Dedifferentiated amniotic fluid mesenchymal stem cell (primary cell): ENCODE measurements around the gene CYSTM1.

Experiments used
- DNase-seq: peaks from one replicate; pipeline ENCODE4 v3.0.0-alpha.2; 2016; ENCODE audit errors: extremely low spot score

CYSTM1 gene

GRCh38 chr5:140255460-140256157 lies 80.6 kb downstream of the CYSTM1 start:
- no peak for DNase-seq

DNA sequence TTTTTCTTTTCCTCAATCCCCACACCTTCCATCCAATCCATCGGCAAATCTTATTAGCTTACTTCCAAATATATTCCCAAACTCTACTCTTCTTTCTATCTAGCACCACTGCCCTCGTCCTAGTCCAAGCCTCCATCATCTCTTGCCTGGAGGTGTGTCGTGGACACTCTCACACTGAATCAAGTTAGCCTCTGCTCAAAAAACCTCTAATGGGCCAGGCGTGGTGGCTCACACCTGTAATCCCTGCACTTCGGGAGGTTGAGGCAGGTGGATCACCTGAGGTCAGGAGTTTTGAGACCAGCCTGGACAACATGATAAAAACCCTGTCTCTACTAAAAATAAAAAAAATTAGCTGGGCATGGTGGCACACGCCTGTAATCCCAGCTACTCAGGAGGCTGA lies 81.7 kb downstream of the CYSTM1 start:
- no peak for DNase-seq

GRCh38 chr5:140258016-140258415 lies 83.0 kb downstream of the CYSTM1 start:
- DNase-seq, result peak; percentile 38

GRCh38 chr5:140258873-140259272 lies 83.9 kb downstream of the CYSTM1 start:
- no peak for DNase-seq

DNA sequence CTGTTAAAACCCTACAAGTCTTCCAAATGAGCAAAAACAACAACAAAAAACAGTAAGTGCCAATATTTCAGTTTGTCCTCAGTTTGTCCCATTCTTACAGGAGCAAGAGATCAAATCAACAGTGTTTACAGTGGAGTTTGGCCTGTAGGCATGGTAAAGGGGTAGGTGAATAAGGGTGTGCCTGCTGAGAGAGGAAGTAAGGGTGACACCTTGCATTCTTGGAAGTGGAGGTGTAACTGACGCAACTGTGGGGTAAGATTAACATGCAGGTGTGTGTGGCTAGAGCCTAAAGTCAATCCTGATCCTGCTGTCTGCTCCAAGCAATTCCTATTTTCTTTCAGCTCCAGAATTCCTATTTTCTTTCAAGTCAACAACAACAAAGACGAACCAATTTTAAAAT lies 84.5 kb downstream of the CYSTM1 start:
- no peak for DNase-seq

DNA sequence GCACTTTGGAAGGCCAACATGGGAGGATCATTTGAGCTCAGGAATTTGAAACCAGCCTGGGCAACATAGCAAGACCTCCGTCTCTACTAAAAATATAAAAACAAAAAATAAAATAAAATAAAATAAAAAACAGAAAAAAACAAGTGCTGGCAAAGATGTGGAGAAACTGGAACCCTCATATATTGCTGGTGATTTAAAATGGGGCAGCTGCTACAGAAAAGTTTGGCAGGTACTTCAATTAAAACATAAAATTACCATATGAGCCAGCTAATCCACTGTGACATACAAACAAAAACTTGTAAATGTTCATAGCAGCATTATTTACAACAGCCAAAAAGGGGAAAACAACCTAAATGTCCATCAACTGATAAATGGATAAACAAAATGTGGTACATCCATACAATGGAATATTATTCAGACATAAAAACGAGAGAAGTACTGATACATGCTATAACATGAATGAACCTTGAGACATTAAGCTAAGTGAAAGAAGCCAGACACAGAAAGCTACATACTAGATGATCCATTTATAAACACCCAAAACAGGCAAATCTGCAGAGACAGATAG lies 85.2 kb downstream of the CYSTM1 start:
- no peak for DNase-seq

DNA sequence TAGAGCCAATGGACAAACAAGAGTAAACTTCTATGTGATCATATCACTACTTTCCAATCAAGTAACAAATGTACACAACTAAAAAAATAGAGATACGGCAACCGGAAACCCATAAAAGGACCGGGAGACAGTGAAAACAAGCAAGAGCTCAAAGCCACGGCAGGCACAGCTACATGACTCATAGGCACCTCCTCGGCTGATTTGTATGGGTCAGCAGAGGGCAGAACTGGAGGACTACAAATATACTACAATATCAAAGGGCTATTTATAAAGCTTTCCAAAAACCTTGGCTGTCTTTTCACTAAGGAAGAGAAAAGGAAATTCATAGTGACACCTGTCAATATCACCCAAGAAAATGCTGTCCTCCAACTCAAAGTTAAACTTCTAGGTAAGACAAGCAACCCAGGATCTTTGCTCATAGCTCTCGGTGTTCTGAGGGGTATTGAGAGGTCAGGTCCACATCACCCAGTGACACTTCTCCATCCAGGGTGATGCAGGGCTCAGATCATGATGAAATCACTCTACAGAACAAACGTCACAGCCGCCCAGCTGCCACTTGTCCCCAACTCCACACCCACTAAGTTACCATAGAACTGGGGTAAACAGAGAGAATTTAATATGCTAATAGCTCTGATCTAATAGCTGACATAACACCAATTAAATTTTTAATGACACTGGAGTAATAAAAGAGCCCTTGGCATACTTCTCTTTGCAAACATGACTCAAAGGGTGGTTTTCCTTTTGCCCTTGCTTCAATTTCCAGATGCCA lies 86.6 kb downstream of the CYSTM1 start:
- peak; percentile 87 for DNase-seq

DNA sequence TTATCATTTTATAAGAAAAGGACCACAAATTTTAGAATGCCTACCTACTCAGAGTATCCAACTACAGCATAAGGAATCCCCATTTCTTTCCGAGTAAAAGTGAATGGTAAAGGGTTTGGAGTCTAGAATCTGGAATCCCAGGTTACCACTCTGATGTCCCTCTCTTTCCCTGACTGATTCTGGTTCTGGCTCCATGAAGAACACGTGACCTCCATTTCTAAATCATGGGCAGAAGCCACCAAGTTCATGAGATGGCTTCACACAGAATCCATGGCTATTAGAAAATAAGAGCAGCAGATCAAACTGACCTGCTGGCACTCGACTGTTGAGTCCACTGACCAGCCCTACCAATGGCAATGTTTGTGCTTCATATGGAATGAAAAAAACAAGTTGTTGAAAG lies 87.2 kb downstream of the CYSTM1 start:
- DNase-seq, result no peak

GRCh38 chr5:140262839-140263238 lies 87.9 kb downstream of the CYSTM1 start:
- no peak for DNase-seq

GRCh38 chr5:140265845-140266244 lies 90.9 kb downstream of the CYSTM1 start:
- no peak for DNase-seq

- no peak for DNase-seq
Measured at GRCh38 chr5:140266471-140267200, 91.6 kb downstream of the CYSTM1 start.

GRCh38 chr5:140267201-140267540 lies 92.2 kb downstream of the CYSTM1 start:
- DNase-seq, result no peak

DNA sequence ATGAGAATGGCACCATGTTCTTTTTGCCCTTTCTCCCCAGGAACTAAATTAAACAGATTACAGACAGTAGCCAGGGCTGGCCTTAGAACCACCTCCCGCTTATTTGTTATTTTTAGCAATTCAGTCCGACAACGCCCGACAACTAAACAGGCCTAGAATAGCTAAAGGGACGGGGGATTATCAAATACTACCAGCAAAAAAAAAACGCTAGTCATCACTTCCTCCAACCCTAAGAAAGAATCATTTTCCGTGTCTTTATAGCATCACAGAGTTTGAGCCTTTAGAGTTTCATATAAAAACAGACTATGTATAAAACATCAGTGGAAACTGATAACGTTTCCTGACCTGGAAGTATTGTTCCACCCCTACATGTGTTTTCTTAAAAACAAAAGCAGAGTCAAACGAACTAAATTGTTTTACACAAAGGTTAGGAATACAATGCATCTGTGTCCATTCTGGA lies 92.6 kb downstream of the CYSTM1 start:
- no peak for DNase-seq

- DNase-seq, result no peak
Measured at GRCh38 chr5:140270008-140270407, 95.0 kb downstream of the CYSTM1 start.

DNA sequence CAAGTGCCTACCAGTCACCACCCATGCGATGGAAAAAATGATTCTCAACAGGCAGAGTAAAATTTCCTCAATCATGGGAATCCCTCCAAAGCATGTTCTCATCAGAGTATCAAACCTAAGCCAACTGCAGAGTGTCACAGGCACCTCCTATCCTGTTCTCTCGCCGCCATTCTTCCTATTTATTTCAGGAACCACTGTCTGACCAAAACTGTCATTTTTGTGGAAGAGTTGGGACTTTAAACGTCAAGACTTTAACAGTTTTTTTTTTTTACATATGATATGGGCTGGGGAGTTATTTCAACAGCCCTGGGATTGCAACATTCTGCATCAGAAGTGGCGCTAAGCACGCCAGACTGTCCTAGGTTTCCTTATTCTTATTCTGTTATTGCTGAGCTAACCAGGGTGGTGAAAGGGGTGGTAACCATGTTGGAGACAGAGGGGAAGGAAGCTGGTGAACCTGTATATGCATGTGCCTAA lies 98.5 kb downstream of the CYSTM1 start:
- no peak for DNase-seq

- DNase-seq, result no peak
Measured at GRCh38 chr5:140275837-140276236, 100.8 kb downstream of the CYSTM1 start.

DNA sequence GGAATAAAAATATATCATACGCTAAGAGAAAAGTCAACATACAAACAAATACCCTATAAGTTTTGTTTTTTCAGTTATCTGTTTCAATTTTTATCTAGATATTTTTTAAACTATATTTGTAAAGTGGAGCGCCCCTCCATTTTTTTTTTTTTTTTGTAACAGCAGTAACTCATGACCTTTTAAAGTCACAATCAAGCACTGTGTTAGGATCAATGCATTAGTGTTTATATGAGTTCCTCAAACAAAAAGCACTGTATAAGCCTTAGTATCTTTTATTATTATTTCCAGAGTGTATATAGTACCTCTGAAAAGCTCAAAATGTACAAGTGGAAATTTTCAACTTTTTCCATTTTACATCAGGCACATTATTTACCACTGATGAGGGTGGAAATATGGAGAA lies 107.3 kb downstream of the CYSTM1 start:
- no peak for DNase-seq

DNA sequence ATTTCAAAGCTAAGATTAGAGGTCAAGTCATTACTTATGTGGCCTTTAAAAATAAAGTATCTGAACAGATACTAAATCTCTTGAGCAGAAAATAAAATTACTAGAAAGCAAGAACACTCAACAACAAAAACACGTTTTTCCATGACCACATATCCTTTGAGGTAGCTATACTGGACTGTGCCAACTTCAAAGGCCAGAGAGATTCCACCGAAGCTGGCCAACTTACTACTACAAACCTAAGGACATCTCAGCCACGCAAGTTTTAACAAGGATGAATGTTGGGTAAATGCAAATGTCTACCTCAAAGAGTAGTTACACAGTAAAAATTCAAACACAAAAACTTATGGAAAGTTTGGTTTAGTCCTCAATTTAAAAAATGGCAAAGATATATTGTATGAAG lies 109.0 kb downstream of the CYSTM1 start:
- DNase-seq, result no peak

GRCh38 chr5:140286424-140286823 lies 111.4 kb downstream of the CYSTM1 start:
- DNase-seq, result no peak

- no peak for DNase-seq
Measured at GRCh38 chr5:140287801-140288521, 113.0 kb downstream of the CYSTM1 start.

- DNase-seq, result no peak
Measured at GRCh38 chr5:140292212-140293036, 117.4 kb downstream of the CYSTM1 start.
